A549 (cell line): Measurements from ENCODE around the gene ARHGEF10L. TPM values are rescaled to one million over a fixed set of nuclear protein-coding genes. Genes with fewer than 3 reads are reported as not detected.

Experiments used
- ATAC-seq, 2 experiments: fragments of 200-7000 bp in 1 of 2; fragments of >200 bp in 1 of 2; cut with Nextera tagmentation in 1 of 2; cut with Tn5 transposase in 1 of 2; 3 replicates each; pipeline versions ENCODE4 v1.8.0 to v1.9.1; 2018 to 2020; ENCODE audit warnings: mild to moderate bottlenecking in 1 of 2, moderate library complexity in 1 of 2
- CTCF ChIA-PET: fragments of 300-600 bp; sonication (Branson Sonifier 250); formaldehyde crosslinking; extraction: SDS; loops from one replicate; lab custom pipeline; 2021; ENCODE audit warnings: antibody characterized with exemption, inconsistent platforms; lab: Yijun Ruan, JAX
- POLR2A ChIA-PET: fragments of 350-600 bp; formaldehyde crosslinking; extraction: SDS; loops from one replicate; lab custom pipeline; 2021; ENCODE audit warnings: antibody characterized with exemption, inconsistent platforms; lab: Yijun Ruan, JAX
- DNase-seq, 2 experiments: peaks; one replicate each; pipeline versions ENCODE4 v3.0.0 to v3.0.0-alpha.2; 2011 to 2016; ENCODE audit warnings: low read depth in 1 of 2, low spot score in 1 of 2
- FAIRE-seq: peaks from 2 replicates; lab custom pipeline; 2011; peaks lifted over from hg19 to GRCh38; lab: Jason Lieb, UNC
- H3K27ac ChIP-seq, 2 experiments: fragments of >200 bp; sonication (Bioruptor Twin); formaldehyde crosslinking; 3 replicates each; pipeline ENCODE4 v1.5.1; 2016 to 2017
- H3K4me1 ChIP-seq: fragments of >200 bp; sonication (Bioruptor Twin); formaldehyde crosslinking; 3 replicates; pipeline ENCODE4 v1.6.1; 2016
- H3K4me2 ChIP-seq: fragments of >200 bp; sonication (Bioruptor Twin); formaldehyde crosslinking; 3 replicates; pipeline ENCODE4 v1.6.1; 2016
- H3K4me3 ChIP-seq: fragments of >200 bp; sonication (Bioruptor Twin); formaldehyde crosslinking; 3 replicates; pipeline ENCODE4 v1.5.1; 2016
- H3K9me3 ChIP-seq: fragments of >200 bp; sonication (Bioruptor Twin); formaldehyde crosslinking; 3 replicates; pipeline ENCODE4 v1.6.1; 2016
- BHLHE40 ChIP-seq: IDR thresholded peaks from 2 replicates; pipeline ENCODE4 v1.6.1; 2012; ENCODE audit warnings: low read depth, low read length, inconsistent platforms
- CBX2 ChIP-seq: fragments of 200-600 bp; sonication (generic); IDR thresholded peaks from 2 replicates; pipeline ENCODE4 v1.6.1; 2016; ENCODE audit warnings: low read depth, mild to moderate bottlenecking, borderline replicate concordance
- CBX8 ChIP-seq: fragments of 200-600 bp; sonication (generic); IDR thresholded peaks from 2 replicates; pipeline ENCODE4 v1.6.1; 2016
- CHD2 ChIP-seq: fragments of 150-350 bp; IDR thresholded peaks from 2 replicates; pipeline ENCODE4 v1.6.1; 2014; ENCODE audit warnings: low read length; ENCODE audit not compliant: partially characterized antibody
- EHF ChIP-seq: fragments of 250-450 bp; sonication (Bioruptor Pico); IDR thresholded peaks from 2 replicates; pipeline ENCODE4 v1.5.0; 2020; ENCODE audit warnings: mild to moderate bottlenecking
- EP300 ChIP-seq, 2 experiments: fragments of >200 bp; sonication (Bioruptor Twin); formaldehyde crosslinking; IDR thresholded peaks; 2 replicates in 1 of 2; 3 replicates in 1 of 2; pipeline ENCODE4 v1.6.1; 2016 to 2017
- FOSB ChIP-seq: fragments of 250-450 bp; sonication (Bioruptor Pico); IDR thresholded peaks from 2 replicates; pipeline ENCODE4 v1.5.0; 2020; ENCODE audit warnings: mild to moderate bottlenecking, moderate library complexity
- HOXB5 ChIP-seq: fragments of 250-450 bp; sonication (Bioruptor Pico); IDR thresholded peaks from 2 replicates; pipeline ENCODE4 v1.5.0; 2020; ENCODE audit warnings: mild to moderate bottlenecking, moderate library complexity
- JUN ChIP-seq, 2 experiments: fragments of >200 bp; sonication (Bioruptor Twin); formaldehyde crosslinking; IDR thresholded peaks; 2 replicates in 1 of 2; 3 replicates in 1 of 2; pipeline ENCODE4 v1.6.1; 2016 to 2017
- JUNB ChIP-seq: fragments of >200 bp; sonication (Bioruptor Twin); formaldehyde crosslinking; IDR thresholded peaks from 2 replicates; pipeline ENCODE4 v1.6.1; 2016
- MAFK ChIP-seq: fragments of 450-650 bp; IDR thresholded peaks from 2 replicates; pipeline ENCODE4 v1.6.1; 2014; ENCODE audit not compliant: partially characterized antibody
- MYC ChIP-seq: IDR thresholded peaks from 2 replicates; pipeline ENCODE4 v1.6.1; 2012; ENCODE audit warnings: mild to moderate bottlenecking, inconsistent platforms, low read length, improper control_type of control experiment, borderline replicate concordance
- NPAS2 ChIP-seq: fragments of 250-450 bp; sonication (Bioruptor Pico); IDR thresholded peaks from 2 replicates; pipeline ENCODE4 v1.8.0; 2022; ENCODE audit warnings: mild to moderate bottlenecking, moderate library complexity, borderline replicate concordance
- NR3C1 ChIP-seq: fragments of >200 bp; sonication (Bioruptor Twin); formaldehyde crosslinking; IDR thresholded peaks from 3 replicates; pipeline ENCODE4 v1.6.1; 2017
- RCOR1 ChIP-seq: fragments of 150-350 bp; IDR thresholded peaks from 2 replicates; pipeline ENCODE4 v1.6.1; 2014; ENCODE audit warnings: antibody characterized with exemption, low read length, low read depth
- RFX5 ChIP-seq: fragments of 450-650 bp; IDR thresholded peaks from 2 replicates; pipeline ENCODE4 v1.7.1; 2014; ENCODE audit warnings: antibody characterized with exemption, mild to moderate bottlenecking, moderate library complexity
- SMC3 ChIP-seq: fragments of >200 bp; sonication (Bioruptor Twin); formaldehyde crosslinking; IDR thresholded peaks from 3 replicates; pipeline ENCODE4 v1.6.1; 2018; ENCODE audit warnings: inconsistent platforms
- SREBF2 ChIP-seq: fragments of 450-650 bp; IDR thresholded peaks from 2 replicates; pipeline ENCODE4 v1.6.1; 2014; ENCODE audit warnings: mild to moderate bottlenecking, moderate library complexity
- ZC3H11A ChIP-seq: fragments of 450-650 bp; IDR thresholded peaks from 2 replicates; pipeline ENCODE4 v1.6.1; 2014; ENCODE audit warnings: antibody characterized with exemption, mild to moderate bottlenecking
- ZNF302 ChIP-seq: fragments of 250-450 bp; sonication (Bioruptor Pico); IDR thresholded peaks from 2 replicates; pipeline ENCODE4 v1.9.0; 2021; ENCODE audit warnings: inconsistent platforms, mild to moderate bottlenecking, moderate library complexity
- ZSCAN20 ChIP-seq: fragments of 250-450 bp; sonication (Bioruptor Pico); IDR thresholded peaks from 2 replicates; pipeline ENCODE4 v1.8.0; 2022; ENCODE audit warnings: mild to moderate bottlenecking, moderate library complexity
- WGBS: methylation state at CpG from one replicate; pipeline ENCODE4 v1.1.6; 2017; ENCODE audit errors: missing lambda C conversion rate; 5-methylcytosine and 5-hydroxymethylcytosine counted together
- polyA plus RNA-seq, 4 experiments: library from polyadenylated mRNA; depleted of rRNA in 3 of 4; stranded (reverse); fragments of >200 nt; fragmentation: RNase III in 1 of 4; extraction: RNeasy Plus Mini Kit Qiagen cat#74134 plus additional on column Dnase treatment in 1 of 4; gene quantifications; 2 replicates in 3 of 4; 3 replicates in 1 of 4; pipeline ENCODE4 v1.2.3, GENCODE V29; 2011 to 2017
- TF ChIP-seq, protein P1 (sequence below): fragments of 450-650 bp; IDR thresholded peaks from 2 replicates; pipeline ENCODE4 v1.6.1; 2014; ENCODE audit warnings: antibody characterized with exemption
- TF ChIP-seq, protein P2 (sequence below): IDR thresholded peaks from 2 replicates; pipeline ENCODE4 v1.6.1; 2012
- TF ChIP-seq, protein P3 (sequence below): fragments of >200 bp; sonication (Bioruptor Twin); formaldehyde crosslinking; IDR thresholded peaks from 3 replicates; pipeline ENCODE4 v1.6.1; 2016
- TF ChIP-seq, protein P4 (sequence below): fragments of >200 bp; sonication (Bioruptor Twin); formaldehyde crosslinking; IDR thresholded peaks from 3 replicates; pipeline ENCODE4 v1.5.1; 2016
- TF ChIP-seq, protein P5 (sequence below): fragments of >200 bp; sonication (Bioruptor Twin); formaldehyde crosslinking; IDR thresholded peaks from 2 replicates; pipeline ENCODE4 v1.6.1; 2016

The ARHGEF10L gene
- polyA plus RNA-seq, 2 of the 4 experiments (the other 2 are of a cell fraction), result 3.5 to 5.2 TPM

DNA sequence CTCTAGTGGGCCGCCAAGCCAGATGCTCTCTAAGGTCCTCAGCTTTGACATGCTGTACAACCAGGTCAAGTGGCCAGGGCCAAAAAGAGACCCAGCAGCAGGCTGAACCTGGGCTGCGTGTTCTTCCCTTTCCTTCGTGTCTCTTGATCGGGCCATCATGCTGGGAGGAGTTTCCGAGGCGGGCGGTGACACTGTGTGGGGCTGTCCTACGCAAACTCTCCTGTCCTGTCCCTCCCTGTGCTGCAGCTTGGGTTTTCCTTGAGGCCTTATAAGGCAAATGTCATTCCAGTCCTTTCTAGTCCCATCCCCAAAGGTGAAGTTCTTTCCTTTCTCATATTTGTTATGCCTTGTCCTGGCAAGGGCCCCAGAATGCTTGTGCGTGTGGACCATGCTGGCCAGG lies 56.7 kb downstream of the ARHGEF10L start (continued):
- TF ChIP-seq, protein P1, sequence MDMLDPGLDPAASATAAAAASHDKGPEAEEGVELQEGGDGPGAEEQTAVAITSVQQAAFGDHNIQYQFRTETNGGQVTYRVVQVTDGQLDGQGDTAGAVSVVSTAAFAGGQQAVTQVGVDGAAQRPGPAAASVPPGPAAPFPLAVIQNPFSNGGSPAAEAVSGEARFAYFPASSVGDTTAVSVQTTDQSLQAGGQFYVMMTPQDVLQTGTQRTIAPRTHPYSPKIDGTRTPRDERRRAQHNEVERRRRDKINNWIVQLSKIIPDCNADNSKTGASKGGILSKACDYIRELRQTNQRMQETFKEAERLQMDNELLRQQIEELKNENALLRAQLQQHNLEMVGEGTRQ, result no peak
- no peak for TF ChIP-seq ZNF302
- no peak for TF ChIP-seq MAFK

DNA sequence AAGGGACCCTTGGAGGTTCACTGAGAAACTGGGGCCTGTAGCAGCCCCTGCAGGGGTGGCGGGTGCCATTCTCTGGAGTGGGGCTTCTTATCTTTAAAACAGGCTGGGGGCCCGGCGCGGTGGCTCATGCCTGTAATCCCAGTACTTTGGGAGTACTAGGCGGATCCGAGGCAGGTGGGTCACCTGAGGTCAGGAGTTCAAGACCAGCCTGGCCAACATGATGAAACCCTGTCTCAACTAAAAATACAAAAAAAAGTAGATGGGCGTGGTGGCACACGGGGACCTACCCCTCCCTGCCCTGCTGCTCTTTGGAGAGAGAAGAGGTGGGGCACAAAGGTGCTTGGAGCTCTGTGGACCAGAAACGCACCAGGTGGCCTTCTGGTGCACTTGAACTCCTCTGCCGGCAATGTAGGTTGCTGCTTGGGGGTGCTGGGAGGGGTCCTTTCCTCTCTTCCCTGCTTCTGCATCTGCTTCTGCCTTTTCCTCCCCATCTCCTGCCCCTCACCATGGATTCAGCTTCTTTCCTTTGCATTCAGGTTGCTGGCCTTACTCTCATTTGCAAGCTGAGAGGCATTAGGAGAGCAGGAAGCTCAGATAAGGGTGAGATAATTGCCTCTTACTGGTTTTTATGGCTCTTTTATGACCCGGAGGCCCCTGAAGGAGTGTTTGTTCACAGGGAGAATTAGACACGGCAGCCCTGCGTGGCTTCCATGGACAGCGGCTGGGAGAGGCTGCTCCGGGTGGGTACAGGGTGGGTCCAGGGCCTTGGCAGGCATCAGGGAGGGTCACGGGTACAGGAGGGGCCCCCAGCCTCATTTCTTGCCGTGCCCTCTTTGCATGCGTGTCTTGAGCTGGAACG lies 57.4 kb downstream of the ARHGEF10L start:
- Histone ChIP-seq H3K4me1 (0 out of 3 replicates have a peak, but pooled peaks cover 5% of the 10 kb centered on the region), H3K4me3 (no peak overlapping the region), H3K27ac (no peak overlapping the region), H3K4me2 (no peak overlapping the region), H3K9me3 (no peaks in the 10 kb centered on the region)
- FAIRE-seq (no peak), ATAC-seq (no peak), DNase-seq (no peak)
- TF ChIP-seq CBX2, result no peak
- no peak for TF ChIP-seq RFX5
- no peak for TF ChIP-seq SREBF2
- no peak for TF ChIP-seq SMC3
- TF ChIP-seq, protein P2, sequence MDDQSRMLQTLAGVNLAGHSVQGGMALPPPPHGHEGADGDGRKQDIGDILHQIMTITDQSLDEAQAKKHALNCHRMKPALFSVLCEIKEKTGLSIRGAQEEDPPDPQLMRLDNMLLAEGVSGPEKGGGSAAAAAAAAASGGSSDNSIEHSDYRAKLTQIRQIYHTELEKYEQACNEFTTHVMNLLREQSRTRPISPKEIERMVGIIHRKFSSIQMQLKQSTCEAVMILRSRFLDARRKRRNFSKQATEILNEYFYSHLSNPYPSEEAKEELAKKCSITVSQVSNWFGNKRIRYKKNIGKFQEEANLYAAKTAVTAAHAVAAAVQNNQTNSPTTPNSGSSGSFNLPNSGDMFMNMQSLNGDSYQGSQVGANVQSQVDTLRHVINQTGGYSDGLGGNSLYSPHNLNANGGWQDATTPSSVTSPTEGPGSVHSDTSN, result no peak
- no peak for TF ChIP-seq EP300 (IDR thresholded peaks at IDR 0.05)
- TF ChIP-seq, protein P1, result no peak
- no peak for TF ChIP-seq MYC
- no peak for TF ChIP-seq CHD2
- no peak for TF ChIP-seq CBX8
- TF ChIP-seq ZSCAN20 (CRISPR knock-in tag), result no peak
- TF ChIP-seq NR3C1, result no peak
- TF ChIP-seq HOXB5, result no peak
- no peak for TF ChIP-seq JUN (IDR thresholded peaks at IDR 0.05)
- TF ChIP-seq, protein P3, sequence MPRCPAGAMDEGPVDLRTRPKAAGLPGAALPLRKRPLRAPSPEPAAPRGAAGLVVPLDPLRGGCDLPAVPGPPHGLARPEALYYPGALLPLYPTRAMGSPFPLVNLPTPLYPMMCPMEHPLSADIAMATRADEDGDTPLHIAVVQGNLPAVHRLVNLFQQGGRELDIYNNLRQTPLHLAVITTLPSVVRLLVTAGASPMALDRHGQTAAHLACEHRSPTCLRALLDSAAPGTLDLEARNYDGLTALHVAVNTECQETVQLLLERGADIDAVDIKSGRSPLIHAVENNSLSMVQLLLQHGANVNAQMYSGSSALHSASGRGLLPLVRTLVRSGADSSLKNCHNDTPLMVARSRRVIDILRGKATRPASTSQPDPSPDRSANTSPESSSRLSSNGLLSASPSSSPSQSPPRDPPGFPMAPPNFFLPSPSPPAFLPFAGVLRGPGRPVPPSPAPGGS, result no peak
- TF ChIP-seq EHF (CRISPR knock-in tag), result no peak
- TF ChIP-seq RCOR1, result no peak
- WGBS, result 85% methylated on average over 14 of the region's 19 CpGs
- POLR2A ChIA-PET, result no interaction called here
- CTCF ChIA-PET, result interaction anchor here (1.8 to 2.7 kb wide), 2 partner anchors 10 to 29 kb away, joined by 3 to 13 read pairs; no protein-coding TSS in a partner anchor

DNA sequence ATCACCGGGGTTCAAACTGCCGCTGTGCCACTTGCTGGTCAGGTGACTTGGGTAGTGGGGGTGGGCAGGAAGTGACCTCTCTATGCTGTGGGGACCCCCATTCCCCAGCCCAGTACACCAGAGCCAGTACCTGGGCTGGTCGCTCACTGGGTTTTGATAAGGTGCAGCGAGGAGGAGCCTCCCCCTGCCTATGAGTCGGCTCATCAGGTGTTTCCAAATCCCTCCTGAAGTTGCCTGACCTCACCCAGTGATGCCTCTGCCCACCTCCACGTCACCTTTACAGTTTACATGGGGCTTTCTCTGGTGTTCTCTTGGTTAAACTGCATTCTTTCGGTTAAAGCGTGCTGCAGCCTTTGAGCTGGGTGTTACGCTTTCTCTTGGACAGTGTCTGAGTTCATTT lies 58.2 kb downstream of the ARHGEF10L start:
- no peaks in the 10 kb centered on the region for H3K9me3 ChIP-seq
- ChIA-PET POLR2A (interaction anchor here (0.6 kb wide), 1 partner anchor 16 kb away, joined by 3 read pairs; no protein-coding TSS in a partner anchor), CTCF (interaction anchor here (1.8 to 3.1 kb wide), 4 partner anchors 9 to 103 kb away, joined by 3 to 17 read pairs (median 9); no protein-coding TSS in a partner anchor)
- H3K27ac ChIP-seq, result no peak overlapping the region
- DNase-seq, result no peak
- no peak overlapping the region for H3K4me2 ChIP-seq
- ATAC-seq, result no peak
- FAIRE-seq, result no peak
- H3K4me1 ChIP-seq, result no peaks in the 10 kb centered on the region
- WGBS, result 92% methylated on average over 8 of the region's 9 CpGs
- H3K4me3 ChIP-seq, result no peak overlapping the region
- TF ChIP-seq, protein P4, sequence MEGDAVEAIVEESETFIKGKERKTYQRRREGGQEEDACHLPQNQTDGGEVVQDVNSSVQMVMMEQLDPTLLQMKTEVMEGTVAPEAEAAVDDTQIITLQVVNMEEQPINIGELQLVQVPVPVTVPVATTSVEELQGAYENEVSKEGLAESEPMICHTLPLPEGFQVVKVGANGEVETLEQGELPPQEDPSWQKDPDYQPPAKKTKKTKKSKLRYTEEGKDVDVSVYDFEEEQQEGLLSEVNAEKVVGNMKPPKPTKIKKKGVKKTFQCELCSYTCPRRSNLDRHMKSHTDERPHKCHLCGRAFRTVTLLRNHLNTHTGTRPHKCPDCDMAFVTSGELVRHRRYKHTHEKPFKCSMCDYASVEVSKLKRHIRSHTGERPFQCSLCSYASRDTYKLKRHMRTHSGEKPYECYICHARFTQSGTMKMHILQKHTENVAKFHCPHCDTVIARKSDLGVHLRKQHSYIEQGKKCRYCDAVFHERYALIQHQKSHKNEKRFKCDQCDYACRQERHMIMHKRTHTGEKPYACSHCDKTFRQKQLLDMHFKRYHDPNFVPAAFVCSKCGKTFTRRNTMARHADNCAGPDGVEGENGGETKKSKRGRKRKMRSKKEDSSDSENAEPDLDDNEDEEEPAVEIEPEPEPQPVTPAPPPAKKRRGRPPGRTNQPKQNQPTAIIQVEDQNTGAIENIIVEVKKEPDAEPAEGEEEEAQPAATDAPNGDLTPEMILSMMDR, result no peak
- TF ChIP-seq BHLHE40, result no peak
- no peak for TF ChIP-seq SMC3
- no peak for TF ChIP-seq FOSB (CRISPR knock-in tag)
- TF ChIP-seq, protein P5, sequence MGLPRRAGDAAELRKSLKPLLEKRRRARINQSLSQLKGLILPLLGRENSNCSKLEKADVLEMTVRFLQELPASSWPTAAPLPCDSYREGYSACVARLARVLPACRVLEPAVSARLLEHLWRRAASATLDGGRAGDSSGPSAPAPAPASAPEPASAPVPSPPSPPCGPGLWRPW, result no peak
- no peak for TF ChIP-seq CHD2
- TF ChIP-seq ZC3H11A, result no peak
- no peak for TF ChIP-seq JUNB
- TF ChIP-seq, protein P2, result no peak
- no peak for TF ChIP-seq NPAS2 (CRISPR knock-in tag)
